ENCODE results near the gene BPI. TPM values are rescaled to one million over a fixed set of nuclear protein-coding genes. Genes with fewer than 3 reads are reported as not detected.
"Not testable (repeated sequence)": the region's sequence is repeated elsewhere in the genome, so short reads cannot be mapped to it uniquely, and the experiment has no call there.

BPI gene
- total RNA-seq, 1 donor from 2014 or later, result not detected

DNA sequence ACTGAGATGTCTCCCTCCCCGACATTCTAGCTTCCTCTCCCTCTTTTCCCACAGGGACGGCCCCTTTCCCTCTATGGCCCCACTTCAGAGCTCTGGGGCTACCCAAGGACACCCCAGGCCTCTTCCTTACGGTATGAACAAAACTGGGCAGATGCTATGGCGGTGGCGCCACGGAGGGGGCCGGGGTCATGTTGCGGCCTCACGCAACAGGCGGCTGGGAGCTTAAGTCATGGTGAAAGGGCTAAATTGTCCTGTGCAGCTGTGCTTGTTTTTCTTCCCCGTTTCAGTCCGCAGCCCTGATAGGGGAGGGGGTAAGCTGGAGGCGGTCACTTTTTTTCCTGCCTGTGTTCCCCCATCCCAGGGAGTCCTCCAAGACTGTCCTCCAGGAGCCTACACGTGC lies 25.8 kb upstream of the BPI start:
- no peak for DNase-seq

DNA sequence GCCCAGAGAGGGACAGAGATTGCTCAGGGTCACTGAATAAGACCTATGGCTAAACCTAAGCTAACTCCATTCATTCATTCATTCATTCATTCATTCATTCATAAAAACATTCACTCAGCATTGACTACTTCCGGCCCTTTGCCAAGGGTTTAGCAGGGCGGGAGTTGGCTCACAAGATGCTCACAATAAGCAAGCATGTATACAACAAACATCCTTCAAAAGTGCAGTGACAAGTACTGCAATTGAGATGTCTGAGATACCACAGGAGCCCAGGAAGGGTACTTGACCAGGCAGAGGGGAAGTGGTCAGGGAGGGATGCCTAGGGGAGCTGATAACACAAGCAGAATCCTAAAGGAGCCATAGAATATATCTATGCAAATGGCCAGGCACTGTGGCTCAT lies 25.2 kb upstream of the BPI start:
- no peak for DNase-seq

DNA sequence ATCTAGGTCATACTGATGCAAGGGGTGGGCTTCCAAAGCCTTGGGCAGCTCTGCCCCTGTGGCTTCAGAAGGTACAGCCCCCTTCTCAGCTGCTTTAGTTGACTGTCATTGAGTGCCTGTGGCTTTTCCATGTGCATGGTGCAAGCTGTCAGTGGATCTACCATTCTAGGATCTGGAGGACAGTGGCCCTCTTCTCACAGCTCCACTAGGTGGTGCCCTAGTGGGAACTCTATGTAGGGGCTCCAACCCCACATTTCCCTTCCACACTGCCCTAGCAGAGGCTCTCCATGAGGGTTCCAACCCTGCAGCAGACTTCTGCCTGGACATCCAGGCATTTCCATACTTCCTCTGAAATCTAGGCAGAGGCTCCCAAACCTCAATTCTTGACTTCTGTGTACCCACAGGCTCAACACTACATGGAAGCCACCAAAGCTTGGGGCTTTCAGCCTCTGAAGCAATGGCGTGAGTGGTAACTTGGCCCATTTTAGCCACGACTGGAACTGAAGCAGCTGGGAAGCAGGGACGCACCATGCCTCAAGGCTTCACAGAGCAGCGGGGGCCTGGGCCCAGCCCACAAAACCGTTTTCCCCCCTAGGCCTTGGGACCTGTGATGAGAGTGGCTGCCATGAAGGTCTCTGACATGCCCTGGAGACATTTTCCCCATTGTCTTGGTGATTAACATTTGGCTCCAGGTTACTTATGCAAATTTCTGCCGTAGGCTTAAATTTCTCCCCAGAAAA lies 22.6 kb upstream of the BPI start:
- DNase-seq, result not testable (repeated sequence)

DNA sequence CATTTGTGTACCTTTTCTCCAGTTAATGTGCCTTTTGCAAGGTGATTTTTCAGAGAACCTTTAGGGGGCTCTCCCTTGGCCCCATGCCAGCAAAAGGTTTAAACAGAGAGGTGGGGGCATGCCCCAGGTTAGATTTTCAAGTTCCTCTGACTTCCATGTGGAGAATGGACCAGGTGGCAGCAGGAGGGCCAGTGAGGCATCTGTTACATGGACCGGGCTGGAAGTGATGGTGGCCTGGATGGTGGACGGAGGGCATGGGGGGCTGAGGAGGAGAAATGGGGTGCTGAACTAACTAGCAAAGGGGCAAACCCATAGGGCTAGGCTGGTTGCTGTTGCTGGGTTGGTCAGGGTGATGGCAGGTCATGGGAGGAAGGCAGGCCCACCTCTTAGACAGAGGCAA lies 20.7 kb upstream of the BPI start:
- no peak for DNase-seq

DNA sequence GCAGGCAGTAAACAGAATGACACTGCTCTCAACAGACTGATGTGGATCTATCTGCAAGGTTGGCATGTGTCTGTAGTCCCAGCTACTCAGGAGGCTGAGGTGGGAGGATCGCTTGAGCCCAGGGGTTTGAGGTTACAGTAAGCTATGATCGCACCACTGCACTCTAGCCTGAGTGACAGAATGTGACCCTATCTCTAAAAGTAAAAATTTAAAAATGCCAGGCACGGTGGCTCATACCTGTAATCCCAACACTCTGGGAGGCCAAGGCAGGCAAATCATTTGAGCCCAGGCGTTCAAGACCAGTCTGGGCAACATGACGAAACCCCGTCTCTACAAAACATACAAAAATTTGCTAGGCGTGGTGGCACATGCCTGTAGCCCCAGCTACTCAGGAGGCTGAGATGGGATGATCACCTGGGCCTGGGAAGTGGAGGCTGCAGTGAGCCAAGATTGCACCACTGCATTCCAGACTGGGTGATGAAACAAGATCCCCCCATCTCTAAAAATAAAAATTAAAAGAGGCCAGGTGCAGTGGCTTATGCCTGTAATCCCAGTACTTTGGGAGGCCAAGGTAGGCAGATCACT lies 19.8 kb upstream of the BPI start:
- DNase-seq, result not testable (repeated sequence)

DNA sequence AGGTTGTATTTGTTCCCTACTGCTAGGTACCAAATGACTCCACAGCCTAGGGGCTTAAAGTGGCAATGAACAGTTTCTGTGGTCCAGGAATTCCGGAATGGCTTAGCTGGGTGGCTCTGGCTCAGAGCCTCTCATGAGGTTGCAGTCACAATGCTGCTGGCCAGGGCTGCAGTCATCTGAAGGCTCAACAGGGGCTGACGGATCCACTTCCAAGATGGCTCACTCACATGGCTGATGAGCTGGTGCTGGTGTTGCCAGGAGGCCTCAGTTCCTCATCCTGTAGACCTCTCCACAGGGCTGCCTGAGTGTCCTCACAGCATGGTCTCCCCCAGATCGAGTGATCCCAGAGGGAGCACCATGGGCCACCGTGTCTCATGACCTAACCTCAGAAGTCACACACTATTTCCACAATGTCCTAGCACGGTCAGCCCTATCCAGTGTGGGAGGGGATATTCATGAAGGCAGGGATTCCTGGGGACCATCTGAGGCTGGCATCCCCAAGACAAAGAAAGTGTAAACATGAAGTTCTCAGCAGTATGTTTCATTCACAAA lies 19.0 kb upstream of the BPI start:
- no peak for DNase-seq

DNA sequence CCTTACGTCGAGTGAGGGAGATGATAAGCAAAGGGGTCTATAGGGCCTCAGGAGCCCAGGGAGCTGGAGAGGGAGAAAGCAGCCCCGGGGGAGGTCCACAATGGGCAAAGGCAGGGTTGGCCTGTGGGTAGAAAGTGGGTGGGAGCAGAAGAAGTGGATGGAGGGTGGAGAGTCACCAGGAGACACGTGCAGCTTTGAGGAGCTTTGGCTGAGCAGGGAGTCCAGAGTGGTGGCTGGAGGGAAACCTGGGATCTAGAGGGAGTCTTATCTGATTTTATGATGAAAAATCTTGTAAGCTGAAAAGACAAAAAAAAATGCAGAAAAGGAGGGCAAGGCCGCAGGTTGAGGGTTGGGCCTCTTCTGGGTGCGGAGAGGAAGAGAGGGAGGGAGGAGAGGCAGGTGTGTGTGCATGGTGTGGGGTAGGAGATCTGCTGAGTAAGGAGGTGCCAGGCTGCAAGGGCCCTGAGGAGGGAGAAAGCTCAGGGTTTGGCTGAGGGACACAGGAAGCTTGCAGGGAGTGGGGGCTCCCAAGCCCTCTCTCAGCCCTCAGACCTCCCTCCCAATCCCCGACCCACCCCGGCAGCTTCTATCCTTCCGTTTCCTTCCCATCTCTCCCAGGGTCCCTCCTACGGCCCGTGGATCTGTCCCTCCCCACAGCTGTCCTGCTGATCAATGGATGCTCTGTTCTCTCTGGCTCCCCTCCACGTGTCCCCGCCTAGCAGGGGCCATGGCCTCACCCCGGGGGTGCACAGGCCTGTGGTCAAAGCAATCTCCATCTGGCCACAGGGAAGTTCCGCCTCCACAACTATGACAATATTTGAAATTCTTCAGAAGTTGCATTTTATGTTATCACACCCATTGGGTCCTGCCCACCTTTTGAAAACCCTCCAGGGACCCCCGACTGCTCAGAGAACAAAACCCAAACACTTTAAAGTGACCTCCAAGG lies 17.1 kb upstream of the BPI start:
- peak; percentile 68 for DNase-seq

DNA sequence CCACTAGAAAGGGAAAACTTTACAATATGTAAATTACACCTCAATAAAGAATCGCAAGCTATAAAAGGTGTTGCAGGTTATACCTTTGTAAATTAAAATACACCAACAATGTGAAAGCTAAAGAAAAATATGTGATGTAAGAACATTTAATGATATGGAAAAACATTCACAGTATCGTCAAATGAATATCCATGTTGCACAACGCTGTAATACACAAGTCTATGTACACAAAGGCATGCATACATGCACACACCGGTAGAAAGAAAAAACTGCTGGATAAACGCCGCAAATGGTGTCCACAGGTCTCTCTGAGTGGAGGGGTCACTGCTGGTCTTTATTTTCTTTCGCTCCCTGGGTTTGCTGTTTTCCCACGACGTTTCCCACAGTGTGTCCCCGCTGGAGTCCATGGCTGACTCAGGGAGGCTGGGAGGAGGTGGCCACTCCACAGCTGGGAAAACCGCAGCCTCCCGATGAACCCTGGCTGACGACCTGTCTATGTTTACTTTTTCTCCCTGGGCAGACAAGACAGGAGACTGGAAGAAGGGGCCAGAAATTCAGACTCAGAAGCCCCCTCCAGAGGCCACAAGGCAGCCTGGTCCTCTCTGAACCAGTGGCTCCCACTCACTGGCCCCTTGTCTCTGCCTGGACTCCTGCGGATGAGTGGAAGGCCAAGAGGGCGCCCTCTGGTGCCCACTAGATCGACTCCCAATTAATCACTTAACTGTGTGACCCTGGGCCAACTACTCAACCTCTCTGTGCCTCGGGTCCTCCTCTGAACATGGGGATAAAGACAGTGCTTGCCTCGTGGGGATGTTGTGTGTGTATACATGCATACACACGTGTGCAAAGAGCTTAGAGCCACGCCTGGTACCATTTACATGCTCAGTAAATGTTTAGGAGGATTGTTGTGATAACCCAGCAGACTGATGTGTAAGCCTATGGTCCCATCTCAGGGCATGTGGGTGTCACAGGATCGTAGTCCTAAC lies 12.8 kb upstream of the BPI start:
- DNase-seq, result no peak

DNA sequence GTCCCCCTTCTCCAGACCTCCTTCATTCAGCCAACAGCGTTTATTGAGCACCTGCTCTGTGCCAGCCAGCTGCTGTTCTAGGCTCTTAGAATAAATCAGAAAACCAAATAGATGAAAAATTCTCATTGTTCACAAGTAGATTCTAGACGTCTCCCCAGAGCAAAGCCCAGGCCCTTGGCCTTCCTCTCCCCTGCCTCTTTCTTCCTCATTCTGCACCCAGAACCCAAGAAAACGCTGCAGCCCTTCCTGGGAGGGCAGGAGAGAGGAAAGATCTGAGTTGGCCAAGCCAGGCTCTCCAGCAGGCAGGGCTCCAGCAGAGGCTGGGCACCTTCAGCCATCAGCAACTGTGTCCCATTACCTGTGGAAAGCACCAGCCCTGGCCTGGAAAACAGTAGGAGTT lies 12.0 kb upstream of the BPI start:
- no peak for DNase-seq

DNA sequence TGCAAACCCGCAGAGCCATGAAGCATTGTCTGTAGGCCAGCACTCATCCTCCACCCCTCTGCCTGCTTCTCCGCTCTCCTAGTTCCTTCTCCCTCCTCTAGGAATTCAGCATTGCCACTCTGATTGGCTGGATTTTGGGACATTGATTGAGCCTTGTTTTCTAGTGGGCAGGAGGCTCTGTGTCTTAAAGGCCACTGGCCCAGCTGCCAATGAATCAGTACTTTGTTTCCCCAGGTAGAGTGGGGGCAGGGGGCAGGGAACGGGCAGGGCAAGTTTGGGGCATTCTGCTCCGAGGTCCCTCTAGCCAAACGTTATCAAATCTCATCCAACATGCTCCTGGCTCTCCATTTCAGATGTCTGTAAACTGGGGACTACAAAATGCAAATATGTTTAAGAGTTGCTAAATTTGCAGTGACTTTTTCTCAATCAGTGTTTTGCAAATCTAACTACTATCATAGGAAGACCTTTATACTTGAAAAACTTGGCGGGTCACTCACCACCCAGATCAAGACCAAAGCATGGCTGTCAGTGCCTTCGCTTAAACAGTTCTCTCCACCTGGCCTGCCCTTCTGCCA lies 10.4 kb upstream of the BPI start:
- no peak for DNase-seq

DNA sequence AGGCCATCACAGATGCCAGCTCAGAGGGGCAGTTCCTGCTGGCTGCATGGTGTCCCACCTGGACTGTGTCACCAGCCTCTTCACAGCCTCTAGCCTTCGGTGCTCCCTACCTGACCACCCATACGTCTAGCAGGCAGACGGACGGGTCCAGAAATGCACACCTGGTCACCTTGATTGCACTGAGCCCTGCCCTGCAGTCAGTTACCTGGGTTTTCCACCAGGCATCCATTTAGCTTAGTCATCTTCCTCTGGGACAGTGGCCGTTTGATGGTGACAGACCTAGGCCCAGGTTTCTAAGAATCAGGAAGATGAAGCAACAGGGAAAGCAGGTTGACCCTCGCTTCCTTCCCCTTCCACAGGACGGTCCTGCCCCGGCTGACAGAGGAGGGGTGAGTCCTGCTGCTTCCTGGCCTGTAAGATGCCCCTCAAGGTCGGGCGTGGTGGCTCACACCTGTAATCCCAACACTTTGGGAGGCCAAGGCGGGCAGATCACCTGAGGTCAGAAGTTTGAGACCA lies 9.8 kb upstream of the BPI start:
- DNase-seq, result no peak

DNA sequence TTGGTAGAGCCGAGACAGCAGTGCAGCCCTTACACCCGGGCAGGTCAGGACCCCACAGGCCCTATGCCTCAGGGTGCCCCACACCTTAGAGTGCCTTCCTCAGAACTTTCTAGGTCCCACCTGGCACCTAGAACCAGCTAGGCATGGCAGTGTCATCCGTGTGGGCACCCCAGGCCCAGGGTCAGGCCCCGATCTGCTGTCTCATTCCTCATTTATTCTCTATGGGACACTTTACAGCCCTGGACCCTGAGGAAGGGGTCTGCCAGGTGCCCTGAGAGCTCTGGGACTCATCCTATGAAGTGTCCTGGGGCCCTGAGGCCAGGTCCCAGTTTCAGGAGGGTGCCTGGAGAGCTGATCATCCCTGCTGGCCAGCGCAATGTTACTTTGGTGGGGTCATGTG lies 8.1 kb upstream of the BPI start:
- no peak for DNase-seq

DNA sequence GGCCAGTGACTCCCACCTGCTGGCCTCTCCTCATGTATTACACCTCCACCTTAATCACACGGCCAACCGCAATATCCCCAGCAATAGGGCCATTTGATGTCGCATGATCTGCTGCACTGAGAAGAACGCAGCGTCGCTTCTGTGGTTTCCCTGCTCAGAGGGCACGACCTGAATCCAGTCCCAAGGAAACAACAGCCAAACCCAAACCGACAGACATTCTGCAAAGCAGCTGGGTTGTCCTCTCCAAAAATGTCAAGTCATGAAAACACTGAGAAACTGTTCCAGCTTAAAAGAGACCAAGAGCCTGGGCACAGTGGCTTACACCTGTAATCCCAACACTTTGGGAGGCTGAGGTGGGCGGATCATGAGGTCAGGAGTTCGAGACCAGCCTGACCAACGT lies 7.5 kb upstream of the BPI start:
- DNase-seq, result no peak

DNA sequence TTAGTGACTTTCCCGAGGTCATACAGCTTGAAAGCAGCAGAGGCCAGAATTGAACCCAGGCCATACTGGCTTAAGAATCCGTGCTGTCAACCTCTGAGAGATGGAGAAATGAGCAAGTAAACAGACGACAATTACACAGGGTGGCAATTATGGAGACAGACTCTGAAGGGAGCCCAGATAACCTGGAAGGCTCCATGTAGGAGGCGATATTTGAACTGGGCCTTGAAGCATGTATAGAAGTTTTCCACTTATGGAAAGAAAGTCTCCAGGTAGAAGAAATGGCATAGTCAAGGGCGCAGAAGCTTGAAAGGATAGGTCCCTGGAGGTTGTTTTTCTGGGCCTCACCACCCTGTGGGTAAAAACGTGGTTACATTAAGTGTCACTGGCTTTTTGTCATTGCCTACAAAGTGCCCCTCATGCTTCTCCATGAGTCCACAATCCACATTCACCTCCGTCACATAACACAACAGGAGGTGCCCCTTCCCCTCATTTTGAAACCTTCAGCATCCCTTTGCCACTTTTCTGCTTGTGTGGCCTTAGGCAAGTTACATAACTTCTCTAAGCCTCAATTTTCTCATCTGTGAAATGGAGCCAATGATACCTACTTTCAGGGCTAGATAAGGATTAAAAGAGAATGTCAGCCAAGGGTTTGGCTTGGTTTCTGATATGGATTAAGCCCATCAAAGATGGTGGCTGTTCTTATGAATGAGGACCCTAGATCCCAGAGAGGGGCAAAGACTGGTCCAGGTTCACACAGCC lies 5.9 kb upstream of the BPI start:
- DNase-seq, result no peak

DNA sequence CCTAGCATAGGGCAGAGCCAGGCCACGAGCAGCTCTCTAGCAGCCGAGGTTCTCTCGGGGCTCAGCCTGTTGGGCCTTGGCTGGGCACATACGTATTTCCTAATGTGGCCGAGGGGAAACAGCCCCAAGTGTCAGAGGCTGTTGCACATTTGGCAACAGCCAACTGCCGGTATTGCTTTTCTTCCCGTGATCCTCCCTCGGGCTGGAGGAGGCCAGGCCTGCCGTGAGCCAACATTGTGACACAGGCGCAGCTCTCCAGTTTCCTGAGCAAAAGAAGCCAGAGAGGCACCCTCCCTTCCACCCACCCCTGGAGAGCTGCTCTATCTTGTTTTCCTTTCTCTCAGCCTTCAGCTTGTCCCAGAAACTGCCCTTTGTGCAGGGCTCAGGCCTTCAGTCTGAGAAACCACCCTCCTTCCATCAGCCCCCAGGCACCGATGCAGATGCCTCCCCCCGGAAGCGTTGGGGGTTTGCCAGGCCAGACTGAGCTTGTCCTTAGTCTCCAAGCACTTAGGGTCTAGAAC lies 5.1 kb upstream of the BPI start:
- DNase-seq, result no peak

DNA sequence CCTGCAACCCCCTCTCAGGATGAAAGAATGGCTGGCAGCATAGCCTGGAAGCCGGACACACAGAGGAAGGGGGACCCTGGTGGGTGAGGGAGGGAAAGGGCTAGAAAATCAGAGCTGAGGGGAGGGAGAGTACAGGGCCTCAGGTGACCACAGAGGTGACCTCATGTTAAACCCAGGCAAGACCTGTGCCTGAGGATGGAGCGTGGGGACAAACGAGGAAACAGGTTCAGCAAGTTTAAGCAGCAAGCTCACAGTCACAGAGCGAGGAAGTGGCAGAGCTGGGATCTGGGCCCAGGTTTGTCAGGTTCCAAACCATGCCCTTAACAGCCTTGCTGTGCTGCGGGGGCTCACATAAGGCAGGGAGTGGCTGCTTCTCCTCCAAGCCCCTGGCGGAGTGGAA lies 4.0 kb upstream of the BPI start:
- no peak for DNase-seq

DNA sequence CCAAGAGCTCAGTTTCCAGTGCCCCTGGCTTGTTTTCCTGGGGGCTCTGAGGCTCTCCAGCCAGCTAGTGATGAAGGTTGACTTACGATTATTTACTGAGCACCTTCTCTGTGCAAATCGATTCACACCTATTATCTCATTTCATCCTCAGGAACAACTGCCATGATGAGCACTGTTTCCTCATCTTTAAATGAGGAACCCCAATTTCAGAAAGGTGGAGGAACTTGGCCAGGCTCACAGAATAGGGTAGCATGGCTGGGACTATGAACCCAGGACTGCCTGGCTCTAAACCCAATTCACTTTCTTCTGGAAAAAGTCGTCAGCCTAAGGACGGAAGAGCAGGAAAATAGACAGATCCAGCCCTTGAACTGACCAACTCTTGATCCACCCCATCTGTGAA lies 3.5 kb upstream of the BPI start:
- no peak for DNase-seq

DNA sequence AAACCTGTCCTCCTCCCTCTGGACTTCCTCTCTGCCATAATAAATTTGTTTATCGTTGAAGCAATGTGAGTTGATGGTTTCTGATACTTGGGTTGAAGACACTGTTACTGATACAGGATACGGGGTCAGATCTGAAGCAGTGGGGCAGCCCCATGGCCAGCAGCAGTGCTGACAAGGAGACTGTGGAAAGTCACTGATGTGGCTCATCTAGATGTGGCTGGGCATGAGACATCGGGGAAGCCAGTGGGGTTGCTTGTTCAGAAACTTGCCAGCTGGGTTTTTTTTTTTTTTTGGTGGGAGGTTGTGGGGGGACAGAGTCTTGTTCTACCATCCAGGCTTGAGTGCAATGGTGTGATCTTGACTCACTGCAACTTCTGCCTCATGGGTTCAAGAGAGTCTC lies 2.6 kb upstream of the BPI start:
- no peak for DNase-seq

DNA sequence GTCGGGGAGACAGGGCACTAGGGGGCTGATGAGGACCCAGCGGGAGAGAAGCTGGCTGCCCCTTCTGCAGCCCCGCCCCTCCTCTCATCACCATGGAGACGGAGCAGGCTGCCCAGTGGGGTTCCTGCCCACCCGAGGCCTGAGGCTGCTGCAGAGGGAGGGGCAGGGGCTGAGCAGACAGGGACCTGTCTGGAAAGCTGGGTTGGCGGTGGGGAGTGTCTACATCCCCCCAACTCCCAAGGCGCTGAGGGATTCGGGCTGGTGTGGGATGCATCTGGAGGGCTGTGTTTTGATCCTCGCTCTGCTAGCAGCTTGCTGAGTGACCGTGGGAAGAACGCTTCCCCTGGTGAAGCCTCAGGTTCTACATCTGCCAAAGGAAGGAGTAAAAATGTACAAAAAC lies 1.2 kb upstream of the BPI start:
- no peak for DNase-seq

DNA sequence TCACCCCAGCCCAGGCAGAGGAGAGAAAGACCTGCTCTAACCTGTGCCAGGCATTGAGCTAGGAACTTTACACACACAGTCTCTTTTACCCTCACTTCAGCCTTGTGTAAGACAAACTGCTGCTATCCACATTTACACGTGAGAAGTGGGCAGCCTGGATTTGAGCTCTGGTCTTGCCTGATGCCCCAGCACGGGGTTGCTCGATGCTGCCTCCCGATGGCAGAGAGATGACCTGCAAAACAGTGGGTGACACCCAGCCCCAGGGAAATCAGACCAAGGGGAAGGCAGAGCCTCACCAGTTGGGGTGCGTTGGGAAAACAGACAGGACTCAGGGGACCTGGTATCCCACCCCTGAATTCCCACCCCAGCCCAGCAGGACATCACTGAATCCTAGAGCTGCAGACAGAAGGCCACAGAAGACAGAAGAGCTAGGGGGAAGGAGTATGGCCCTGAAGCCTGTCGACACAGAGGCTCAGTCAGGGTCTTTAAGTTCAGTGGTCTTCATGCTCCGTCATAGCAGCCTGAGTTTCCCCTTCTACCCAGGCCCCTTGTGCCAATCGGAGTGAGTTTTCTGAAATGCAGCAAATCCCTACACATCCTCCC lies 990 bp downstream of the BPI start:
- DNase-seq, result no peak

All from occipital lobe (tissue), 2 donors.